WTC11 (cell line): ENCODE measurements around the gene COA5.

Experiments used
- ATF1 ChIP-seq: sonication (generic); formaldehyde crosslinking; IDR thresholded peaks from 2 replicates; pipeline ENCODE4 v1.8.1; 2023; ENCODE audit warnings: mild to moderate bottlenecking, moderate library complexity, missing genetic modification reagents
- ELF4 ChIP-seq: sonication (generic); formaldehyde crosslinking; IDR thresholded peaks from 2 replicates; pipeline ENCODE4 v1.8.1; 2022; ENCODE audit warnings: low read depth, mild to moderate bottlenecking, moderate library complexity, missing genetic modification reagents
- ESRRA ChIP-seq: sonication (generic); formaldehyde crosslinking; IDR thresholded peaks from 2 replicates; pipeline ENCODE4 v1.8.1; 2022; ENCODE audit warnings: mild to moderate bottlenecking, missing genetic modification reagents, borderline replicate concordance
- SMAD3 ChIP-seq: sonication (generic); formaldehyde crosslinking; IDR thresholded peaks from 2 replicates; pipeline ENCODE4 v1.8.0; 2022; ENCODE audit warnings: missing genetic modification reagents, mild to moderate bottlenecking, borderline replicate concordance
- SP1 ChIP-seq: sonication (generic); formaldehyde crosslinking; conservative IDR thresholded peaks from 2 replicates; pipeline ENCODE4 v1.8.1; 2022; ENCODE audit warnings: missing genetic modification reagents
- ZNF121 ChIP-seq: sonication (generic); formaldehyde crosslinking; IDR thresholded peaks from 2 replicates; pipeline ENCODE4 v1.8.0; 2023; ENCODE audit warnings: missing genetic modification reagents
- ZNF263 ChIP-seq: sonication (generic); formaldehyde crosslinking; IDR thresholded peaks from 2 replicates; pipeline ENCODE4 v1.8.1; 2022; ENCODE audit warnings: low read depth, mild to moderate bottlenecking, moderate library complexity, missing genetic modification reagents
- TF ChIP-seq, protein P1 (sequence below): fragments of 200-600 bp; IDR thresholded peaks from 2 replicates; pipeline ENCODE4 v1.8.0; 2022; ENCODE audit warnings: antibody characterized with exemption
- TF ChIP-seq, protein P2 (sequence below): sonication (generic); formaldehyde crosslinking; IDR thresholded peaks from 2 replicates; pipeline ENCODE4 v1.8.0; 2022; ENCODE audit warnings: mild to moderate bottlenecking, missing genetic modification reagents
- TF ChIP-seq, protein P3 (sequence below): sonication (generic); formaldehyde crosslinking; IDR thresholded peaks from 2 replicates; pipeline ENCODE4 v1.8.1; 2023; ENCODE audit warnings: mild to moderate bottlenecking, missing genetic modification reagents, moderate library complexity
- TF ChIP-seq, protein P4 (sequence below): sonication (generic); formaldehyde crosslinking; IDR thresholded peaks from 2 replicates; pipeline ENCODE4 v1.8.0; 2022; ENCODE audit warnings: mild to moderate bottlenecking, missing genetic modification reagents
- TF ChIP-seq, protein P5 (sequence below): sonication (generic); formaldehyde crosslinking; conservative IDR thresholded peaks from 2 replicates; pipeline ENCODE4 v1.8.1; 2023; ENCODE audit warnings: mild to moderate bottlenecking, low read depth, missing genetic modification reagents, moderate library complexity
- TF ChIP-seq, protein P6 (sequence below): sonication (generic); formaldehyde crosslinking; conservative IDR thresholded peaks from 2 replicates; pipeline ENCODE4 v1.8.1; 2022; ENCODE audit warnings: mild to moderate bottlenecking, missing genetic modification reagents

DNA sequence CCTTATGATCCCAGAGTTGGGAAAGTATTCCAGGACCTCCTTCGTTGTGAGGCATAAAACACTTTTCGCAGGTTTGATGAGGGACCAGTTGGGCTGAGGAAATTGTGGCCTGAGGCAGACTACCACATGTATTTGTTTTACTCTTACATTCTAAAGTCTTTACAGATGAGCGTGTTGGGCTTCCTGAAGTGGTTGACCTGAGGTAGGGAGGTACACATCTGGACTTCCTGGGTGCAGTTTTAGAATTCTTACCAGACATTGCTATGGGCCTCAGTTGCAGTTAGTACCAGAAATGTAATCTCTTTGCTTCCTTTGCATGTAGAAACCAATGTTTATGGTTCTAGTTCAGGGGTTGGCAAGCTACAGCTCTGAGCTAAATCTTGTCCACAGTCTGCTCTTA is 48.7 kb downstream of the COA5 start:
- TF ChIP-seq ZNF121 (CRISPR knock-in tag) (no peak), ZNF263 (CRISPR knock-in tag) (no peak), ELF4 (CRISPR knock-in tag) (no peak), SMAD3 (CRISPR knock-in tag) (no peak), SP1 (CRISPR knock-in tag) (no peak), ESRRA (CRISPR knock-in tag) (no peak), ATF1 (CRISPR knock-in tag) (no peak)
- TF ChIP-seq, protein P1, sequence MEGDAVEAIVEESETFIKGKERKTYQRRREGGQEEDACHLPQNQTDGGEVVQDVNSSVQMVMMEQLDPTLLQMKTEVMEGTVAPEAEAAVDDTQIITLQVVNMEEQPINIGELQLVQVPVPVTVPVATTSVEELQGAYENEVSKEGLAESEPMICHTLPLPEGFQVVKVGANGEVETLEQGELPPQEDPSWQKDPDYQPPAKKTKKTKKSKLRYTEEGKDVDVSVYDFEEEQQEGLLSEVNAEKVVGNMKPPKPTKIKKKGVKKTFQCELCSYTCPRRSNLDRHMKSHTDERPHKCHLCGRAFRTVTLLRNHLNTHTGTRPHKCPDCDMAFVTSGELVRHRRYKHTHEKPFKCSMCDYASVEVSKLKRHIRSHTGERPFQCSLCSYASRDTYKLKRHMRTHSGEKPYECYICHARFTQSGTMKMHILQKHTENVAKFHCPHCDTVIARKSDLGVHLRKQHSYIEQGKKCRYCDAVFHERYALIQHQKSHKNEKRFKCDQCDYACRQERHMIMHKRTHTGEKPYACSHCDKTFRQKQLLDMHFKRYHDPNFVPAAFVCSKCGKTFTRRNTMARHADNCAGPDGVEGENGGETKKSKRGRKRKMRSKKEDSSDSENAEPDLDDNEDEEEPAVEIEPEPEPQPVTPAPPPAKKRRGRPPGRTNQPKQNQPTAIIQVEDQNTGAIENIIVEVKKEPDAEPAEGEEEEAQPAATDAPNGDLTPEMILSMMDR: no peak
- TF ChIP-seq, protein P2, sequence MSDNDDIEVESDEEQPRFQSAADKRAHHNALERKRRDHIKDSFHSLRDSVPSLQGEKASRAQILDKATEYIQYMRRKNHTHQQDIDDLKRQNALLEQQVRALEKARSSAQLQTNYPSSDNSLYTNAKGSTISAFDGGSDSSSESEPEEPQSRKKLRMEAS (CRISPR knock-in tag): no peak
- TF ChIP-seq, protein P3, sequence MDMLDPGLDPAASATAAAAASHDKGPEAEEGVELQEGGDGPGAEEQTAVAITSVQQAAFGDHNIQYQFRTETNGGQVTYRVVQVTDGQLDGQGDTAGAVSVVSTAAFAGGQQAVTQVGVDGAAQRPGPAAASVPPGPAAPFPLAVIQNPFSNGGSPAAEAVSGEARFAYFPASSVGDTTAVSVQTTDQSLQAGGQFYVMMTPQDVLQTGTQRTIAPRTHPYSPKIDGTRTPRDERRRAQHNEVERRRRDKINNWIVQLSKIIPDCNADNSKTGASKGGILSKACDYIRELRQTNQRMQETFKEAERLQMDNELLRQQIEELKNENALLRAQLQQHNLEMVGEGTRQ (CRISPR knock-in tag): no peak
- TF ChIP-seq, protein P4, sequence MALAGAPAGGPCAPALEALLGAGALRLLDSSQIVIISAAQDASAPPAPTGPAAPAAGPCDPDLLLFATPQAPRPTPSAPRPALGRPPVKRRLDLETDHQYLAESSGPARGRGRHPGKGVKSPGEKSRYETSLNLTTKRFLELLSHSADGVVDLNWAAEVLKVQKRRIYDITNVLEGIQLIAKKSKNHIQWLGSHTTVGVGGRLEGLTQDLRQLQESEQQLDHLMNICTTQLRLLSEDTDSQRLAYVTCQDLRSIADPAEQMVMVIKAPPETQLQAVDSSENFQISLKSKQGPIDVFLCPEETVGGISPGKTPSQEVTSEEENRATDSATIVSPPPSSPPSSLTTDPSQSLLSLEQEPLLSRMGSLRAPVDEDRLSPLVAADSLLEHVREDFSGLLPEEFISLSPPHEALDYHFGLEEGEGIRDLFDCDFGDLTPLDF (CRISPR knock-in tag): no peak
- TF ChIP-seq, protein P5, sequence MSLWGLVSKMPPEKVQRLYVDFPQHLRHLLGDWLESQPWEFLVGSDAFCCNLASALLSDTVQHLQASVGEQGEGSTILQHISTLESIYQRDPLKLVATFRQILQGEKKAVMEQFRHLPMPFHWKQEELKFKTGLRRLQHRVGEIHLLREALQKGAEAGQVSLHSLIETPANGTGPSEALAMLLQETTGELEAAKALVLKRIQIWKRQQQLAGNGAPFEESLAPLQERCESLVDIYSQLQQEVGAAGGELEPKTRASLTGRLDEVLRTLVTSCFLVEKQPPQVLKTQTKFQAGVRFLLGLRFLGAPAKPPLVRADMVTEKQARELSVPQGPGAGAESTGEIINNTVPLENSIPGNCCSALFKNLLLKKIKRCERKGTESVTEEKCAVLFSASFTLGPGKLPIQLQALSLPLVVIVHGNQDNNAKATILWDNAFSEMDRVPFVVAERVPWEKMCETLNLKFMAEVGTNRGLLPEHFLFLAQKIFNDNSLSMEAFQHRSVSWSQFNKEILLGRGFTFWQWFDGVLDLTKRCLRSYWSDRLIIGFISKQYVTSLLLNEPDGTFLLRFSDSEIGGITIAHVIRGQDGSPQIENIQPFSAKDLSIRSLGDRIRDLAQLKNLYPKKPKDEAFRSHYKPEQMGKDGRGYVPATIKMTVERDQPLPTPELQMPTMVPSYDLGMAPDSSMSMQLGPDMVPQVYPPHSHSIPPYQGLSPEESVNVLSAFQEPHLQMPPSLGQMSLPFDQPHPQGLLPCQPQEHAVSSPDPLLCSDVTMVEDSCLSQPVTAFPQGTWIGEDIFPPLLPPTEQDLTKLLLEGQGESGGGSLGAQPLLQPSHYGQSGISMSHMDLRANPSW: no peak
- TF ChIP-seq, protein P6, sequence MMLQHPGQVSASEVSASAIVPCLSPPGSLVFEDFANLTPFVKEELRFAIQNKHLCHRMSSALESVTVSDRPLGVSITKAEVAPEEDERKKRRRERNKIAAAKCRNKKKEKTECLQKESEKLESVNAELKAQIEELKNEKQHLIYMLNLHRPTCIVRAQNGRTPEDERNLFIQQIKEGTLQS (CRISPR knock-in tag): no peak
